HG03135 (cell line): Measurements from ENCODE around the gene DLGAP3.
"Not testable (repeated sequence)": the region's sequence is repeated elsewhere in the genome, so short reads cannot be mapped to it uniquely, and the experiment has no call there.

Experiments used
- ATAC-seq: cut with Tn5 transposase; IDR thresholded peaks from one replicate; pipeline ENCODE4 v1.9.1; 2021; ENCODE audit warnings: mild to moderate bottlenecking, moderate library complexity; ENCODE audit not compliant: unreplicated experiment

Gene DLGAP3

GRCh38 chr1:34842073-34842472 lies 87.4 kb downstream of the DLGAP3 start:
- ATAC-seq = no peak

GRCh38 chr1:34840426-34840825 lies 89.0 kb downstream of the DLGAP3 start:
- ATAC-seq = no peak

- no peak for ATAC-seq
Measured at GRCh38 chr1:34839526-34840305, 89.7 kb downstream of the DLGAP3 start.

GRCh38 chr1:34833711-34834110 lies 95.7 kb downstream of the DLGAP3 start:
- no peak for ATAC-seq

GRCh38 chr1:34831721-34832246 lies 97.7 kb downstream of the DLGAP3 start:
- ATAC-seq = no peak

- no peak for ATAC-seq
Measured at GRCh38 chr1:34829250-34829649, 100.2 kb downstream of the DLGAP3 start.

- ATAC-seq = no peak
Measured at GRCh38 chr1:34828611-34829010, 100.8 kb downstream of the DLGAP3 start.

GRCh38 chr1:34827341-34827941 lies 102.0 kb downstream of the DLGAP3 start:
- ATAC-seq = no peak

- no peak for ATAC-seq
Measured at GRCh38 chr1:34825455-34826091, 103.9 kb downstream of the DLGAP3 start.

- no peak for ATAC-seq
Measured at GRCh38 chr1:34824817-34825454, 104.5 kb downstream of the DLGAP3 start.

GRCh38 chr1:34822202-34822601 lies 107.2 kb downstream of the DLGAP3 start:
- no peak for ATAC-seq

- ATAC-seq = not testable (repeated sequence)
Measured at GRCh38 chr1:34818862-34819261, 110.6 kb downstream of the DLGAP3 start.

- ATAC-seq = no peak
Measured at GRCh38 chr1:34816778-34817177, 112.7 kb downstream of the DLGAP3 start.

- no peak for ATAC-seq
Measured at GRCh38 chr1:34816332-34816731, 113.1 kb downstream of the DLGAP3 start.
